Neural progenitor cell (in vitro differentiated cells): ENCODE data around the gene FBXW5.

Source experiments
- EZH2 ChIP-seq: fragments of 200-600 bp; sonication (generic); IDR thresholded peaks from 2 replicates; pipeline ENCODE4 v1.6.1; 2017; ENCODE audit warnings: antibody characterized with exemption, mild to moderate bottlenecking, moderate library complexity
- TF ChIP-seq, protein P1 (sequence below): fragments of 200-600 bp; sonication (generic); IDR thresholded peaks from 2 replicates; pipeline ENCODE4 v1.5.1; 2017; ENCODE audit warnings: antibody characterized with exemption, mild to moderate bottlenecking

DNA sequence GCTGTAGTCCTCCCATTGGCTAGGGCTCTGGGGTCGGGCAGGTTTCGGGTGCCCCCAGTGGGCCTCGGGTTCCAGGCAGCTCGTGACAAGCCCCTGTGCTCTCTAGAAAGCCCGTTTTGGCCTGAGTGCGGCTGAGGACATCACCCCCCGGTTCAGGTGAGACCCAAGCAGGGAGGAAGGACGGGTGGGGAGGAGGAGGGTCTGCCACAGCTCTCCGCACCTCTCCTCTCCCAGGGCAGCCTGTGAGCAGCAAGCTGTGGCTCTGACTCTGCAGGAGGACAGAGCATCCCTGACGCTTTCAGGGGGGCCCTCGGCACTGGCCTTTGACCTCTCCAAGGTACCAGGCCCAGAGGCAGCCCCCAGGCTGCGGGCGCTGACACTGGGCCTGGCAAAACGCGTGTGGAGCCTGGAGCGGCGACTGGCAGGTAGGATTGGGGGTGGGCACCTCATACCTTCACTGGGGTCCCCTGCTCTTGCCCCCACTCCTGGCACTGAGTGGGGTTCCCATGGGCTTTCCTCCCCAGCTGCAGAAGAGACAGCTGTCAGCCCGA is 48.4 kb upstream of the FBXW5 start:
- TF ChIP-seq, protein P1, sequence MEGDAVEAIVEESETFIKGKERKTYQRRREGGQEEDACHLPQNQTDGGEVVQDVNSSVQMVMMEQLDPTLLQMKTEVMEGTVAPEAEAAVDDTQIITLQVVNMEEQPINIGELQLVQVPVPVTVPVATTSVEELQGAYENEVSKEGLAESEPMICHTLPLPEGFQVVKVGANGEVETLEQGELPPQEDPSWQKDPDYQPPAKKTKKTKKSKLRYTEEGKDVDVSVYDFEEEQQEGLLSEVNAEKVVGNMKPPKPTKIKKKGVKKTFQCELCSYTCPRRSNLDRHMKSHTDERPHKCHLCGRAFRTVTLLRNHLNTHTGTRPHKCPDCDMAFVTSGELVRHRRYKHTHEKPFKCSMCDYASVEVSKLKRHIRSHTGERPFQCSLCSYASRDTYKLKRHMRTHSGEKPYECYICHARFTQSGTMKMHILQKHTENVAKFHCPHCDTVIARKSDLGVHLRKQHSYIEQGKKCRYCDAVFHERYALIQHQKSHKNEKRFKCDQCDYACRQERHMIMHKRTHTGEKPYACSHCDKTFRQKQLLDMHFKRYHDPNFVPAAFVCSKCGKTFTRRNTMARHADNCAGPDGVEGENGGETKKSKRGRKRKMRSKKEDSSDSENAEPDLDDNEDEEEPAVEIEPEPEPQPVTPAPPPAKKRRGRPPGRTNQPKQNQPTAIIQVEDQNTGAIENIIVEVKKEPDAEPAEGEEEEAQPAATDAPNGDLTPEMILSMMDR = peak; percentile 7
- no peak for TF ChIP-seq EZH2
